Measurements from ENCODE around the gene TMCO5A.

- TF ChIP-seq CTCF (conservative IDR thresholded peaks at IDR 0.05; ENCODE audit: low read length) (no peak), EZH2phosphoT487 (IDR thresholded peaks at IDR 0.05; ENCODE audit: borderline replicate concordance) (no peak)
Observed at GRCh38 chr15:37929238-37929637, 5.2 kb upstream of the TMCO5A start.
